WTC11 (cell line): ENCODE data around the gene AMER2. TPM values are rescaled to one million over a fixed set of nuclear protein-coding genes. Genes with fewer than 3 reads are reported as not detected.

Experiments
- ATAC-seq: fragments of 200-7000 bp; cut with Tn5 transposase; 2 replicates; pipeline ENCODE4 v1.10.0; 2021; ENCODE audit warnings: mild to moderate bottlenecking, moderate library complexity
- CTCF ChIA-PET: fragments of 300-600 bp; sonication (Branson Sonifier 250); formaldehyde crosslinking; loops from one replicate; lab custom pipeline; 2021; ENCODE audit warnings: antibody characterized with exemption; lab: Charles Lee
- POLR2A ChIA-PET: fragments of 350-600 bp; sonication (Branson Sonifier 250); formaldehyde crosslinking; loops from one replicate; lab custom pipeline; 2021; ENCODE audit warnings: antibody characterized with exemption; lab: Charles Lee
- DNase-seq: peaks from one replicate; pipeline ENCODE4 v3.0.0; 2021; ENCODE audit warnings: low spot score
- H3K27ac Mint-ChIP-seq: 2 replicates; pipeline ENCODE4 v1.8.0; 2021; ENCODE audit warnings: mixed read lengths
- H3K27me3 Mint-ChIP-seq: 2 replicates; pipeline ENCODE4 v1.8.0; 2021; ENCODE audit warnings: low read depth, mild to moderate bottlenecking, moderate library complexity, mixed read lengths
- H3K36me3 Mint-ChIP-seq: 2 replicates; pipeline ENCODE4 v1.8.0; 2021; ENCODE audit warnings: mixed read lengths
- H3K4me1 Mint-ChIP-seq: 2 replicates; pipeline ENCODE4 v1.8.0; 2022; ENCODE audit warnings: mixed read lengths
- H3K4me3 Mint-ChIP-seq: 2 replicates; pipeline ENCODE4 v1.8.0; 2021; ENCODE audit warnings: mild to moderate bottlenecking, moderate library complexity, mixed read lengths
- H3K9me3 Mint-ChIP-seq: 2 replicates; pipeline ENCODE4 v1.8.0; 2021; ENCODE audit warnings: mixed read lengths
- ATF1 ChIP-seq: sonication (generic); formaldehyde crosslinking; IDR thresholded peaks from 2 replicates; pipeline ENCODE4 v1.8.1; 2023; ENCODE audit warnings: mild to moderate bottlenecking, moderate library complexity, missing genetic modification reagents
- GABPB1 ChIP-seq: sonication (generic); formaldehyde crosslinking; IDR thresholded peaks from 2 replicates; pipeline ENCODE4 v1.8.1; 2023; ENCODE audit warnings: mild to moderate bottlenecking, missing genetic modification reagents
- NFATC4 ChIP-seq: fragments of 250-450 bp; sonication (Bioruptor Pico); IDR thresholded peaks from 2 replicates; pipeline ENCODE4 v1.9.0; 2021; ENCODE audit warnings: mild to moderate bottlenecking
- NFE2L1 ChIP-seq: sonication (generic); formaldehyde crosslinking; IDR thresholded peaks from 2 replicates; pipeline ENCODE4 v1.8.1; 2023; ENCODE audit warnings: missing genetic modification reagents
- NFYB ChIP-seq: sonication (generic); formaldehyde crosslinking; conservative IDR thresholded peaks from 2 replicates; pipeline ENCODE4 v1.8.0; 2022; ENCODE audit warnings: low read depth, missing genetic modification reagents
- PRRX2 ChIP-seq: fragments of 250-450 bp; sonication (Bioruptor Pico); IDR thresholded peaks from 2 replicates; pipeline ENCODE4 v1.8.0; 2021; ENCODE audit warnings: mild to moderate bottlenecking
- SMAD4 ChIP-seq: sonication (generic); formaldehyde crosslinking; IDR thresholded peaks from 2 replicates; pipeline ENCODE4 v1.8.0; 2022; ENCODE audit warnings: mild to moderate bottlenecking, missing genetic modification reagents
- TCF7 ChIP-seq: sonication (generic); formaldehyde crosslinking; IDR thresholded peaks from 2 replicates; pipeline ENCODE4 v1.8.0; 2022; ENCODE audit warnings: mild to moderate bottlenecking, low read depth, missing genetic modification reagents, moderate library complexity
- TP53 ChIP-seq: sonication (generic); formaldehyde crosslinking; IDR thresholded peaks from 2 replicates; pipeline ENCODE4 v1.8.1; 2023; ENCODE audit warnings: mild to moderate bottlenecking, missing genetic modification reagents
- ZNF138 ChIP-seq: sonication (generic); formaldehyde crosslinking; conservative IDR thresholded peaks from 2 replicates; pipeline ENCODE4 v1.8.1; 2022; ENCODE audit warnings: mild to moderate bottlenecking, moderate library complexity, missing genetic modification reagents
- ZNF232 ChIP-seq: sonication (generic); formaldehyde crosslinking; IDR thresholded peaks from 2 replicates; pipeline ENCODE4 v1.8.0; 2022; ENCODE audit warnings: mild to moderate bottlenecking, missing genetic modification reagents
- ZNF317 ChIP-seq: sonication (generic); formaldehyde crosslinking; IDR thresholded peaks from 2 replicates; pipeline ENCODE4 v1.8.1; 2023; ENCODE audit warnings: low read depth, mild to moderate bottlenecking, moderate library complexity, missing genetic modification reagents, borderline replicate concordance
- total RNA-seq: library from RNA; stranded (reverse); gene quantifications from 3 replicates; pipeline ENCODE4 v1.2.3, GENCODE V29; 2021
- TF ChIP-seq, protein P1 (sequence below): sonication (generic); formaldehyde crosslinking; IDR thresholded peaks from 2 replicates; pipeline ENCODE4 v1.8.1; 2022; ENCODE audit warnings: missing genetic modification reagents, borderline replicate concordance
- TF ChIP-seq, protein P2 (sequence below): sonication (generic); formaldehyde crosslinking; IDR thresholded peaks from 2 replicates; pipeline ENCODE4 v1.8.0; 2022; ENCODE audit warnings: mild to moderate bottlenecking, missing genetic modification reagents
- TF ChIP-seq, protein P3 (sequence below): sonication (generic); formaldehyde crosslinking; IDR thresholded peaks from 2 replicates; pipeline ENCODE4 v1.8.0; 2022; ENCODE audit warnings: mild to moderate bottlenecking, missing genetic modification reagents
- TF ChIP-seq, protein P4 (sequence below): sonication (generic); formaldehyde crosslinking; IDR thresholded peaks from 2 replicates; pipeline ENCODE4 v1.8.1; 2022; ENCODE audit warnings: mild to moderate bottlenecking, moderate library complexity, missing genetic modification reagents
- TF ChIP-seq, protein P5 (sequence below): fragments of 250-450 bp; sonication (Bioruptor Pico); IDR thresholded peaks from 2 replicates; pipeline ENCODE4 v1.9.0; 2021; ENCODE audit warnings: mild to moderate bottlenecking, borderline replicate concordance
- TF ChIP-seq, protein P6 (sequence below): fragments of 250-450 bp; sonication (Bioruptor Pico); conservative IDR thresholded peaks from 2 replicates; pipeline ENCODE4 v1.9.0; 2021; ENCODE audit warnings: mild to moderate bottlenecking
- TF ChIP-seq, protein P7 (sequence below): sonication (generic); formaldehyde crosslinking; IDR thresholded peaks from 2 replicates; pipeline ENCODE4 v1.8.1; 2022; ENCODE audit warnings: low read depth, mild to moderate bottlenecking, moderate library complexity, missing genetic modification reagents, borderline replicate concordance

Gene AMER2
- total RNA-seq, 1 experiment from 2014 or later, result 0.48 TPM

DNA sequence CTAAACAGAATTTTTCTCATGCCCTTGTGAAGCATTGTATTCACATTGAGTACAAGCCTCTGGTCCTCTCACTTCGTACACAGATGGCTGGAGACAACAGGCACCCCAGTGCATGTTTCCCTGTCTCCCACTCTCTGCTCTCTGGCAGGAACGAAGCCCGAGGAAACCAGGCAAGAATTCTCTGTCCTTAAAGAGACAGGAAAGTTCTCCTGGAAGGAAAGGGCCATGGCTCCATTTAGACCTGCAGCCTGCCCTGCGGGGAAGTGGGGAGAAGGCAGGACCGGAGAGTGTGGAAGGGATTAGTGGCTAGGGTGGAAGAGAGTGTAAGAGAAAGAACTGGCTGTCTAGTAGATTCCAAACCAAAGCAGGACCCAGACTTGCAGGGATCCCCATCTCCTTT, 15.5 kb upstream of the AMER2 start:
- TF ChIP-seq NFYB (CRISPR knock-in tag) (no peak), NFATC4 (CRISPR knock-in tag) (no peak), TP53 (CRISPR knock-in tag) (no peak)
- TF ChIP-seq, protein P1, sequence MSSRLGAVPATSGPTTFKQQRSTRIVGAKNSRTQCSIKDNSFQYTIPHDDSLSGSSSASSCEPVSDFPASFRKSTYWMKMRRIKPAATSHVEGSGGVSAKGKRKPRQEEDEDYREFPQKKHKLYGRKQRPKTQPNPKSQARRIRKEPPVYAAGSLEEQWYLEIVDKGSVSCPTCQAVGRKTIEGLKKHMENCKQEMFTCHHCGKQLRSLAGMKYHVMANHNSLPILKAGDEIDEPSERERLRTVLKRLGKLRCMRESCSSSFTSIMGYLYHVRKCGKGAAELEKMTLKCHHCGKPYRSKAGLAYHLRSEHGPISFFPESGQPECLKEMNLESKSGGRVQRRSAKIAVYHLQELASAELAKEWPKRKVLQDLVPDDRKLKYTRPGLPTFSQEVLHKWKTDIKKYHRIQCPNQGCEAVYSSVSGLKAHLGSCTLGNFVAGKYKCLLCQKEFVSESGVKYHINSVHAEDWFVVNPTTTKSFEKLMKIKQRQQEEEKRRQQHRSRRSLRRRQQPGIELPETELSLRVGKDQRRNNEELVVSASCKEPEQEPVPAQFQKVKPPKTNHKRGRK (CRISPR knock-in tag), result no peak
- TF ChIP-seq, protein P2, sequence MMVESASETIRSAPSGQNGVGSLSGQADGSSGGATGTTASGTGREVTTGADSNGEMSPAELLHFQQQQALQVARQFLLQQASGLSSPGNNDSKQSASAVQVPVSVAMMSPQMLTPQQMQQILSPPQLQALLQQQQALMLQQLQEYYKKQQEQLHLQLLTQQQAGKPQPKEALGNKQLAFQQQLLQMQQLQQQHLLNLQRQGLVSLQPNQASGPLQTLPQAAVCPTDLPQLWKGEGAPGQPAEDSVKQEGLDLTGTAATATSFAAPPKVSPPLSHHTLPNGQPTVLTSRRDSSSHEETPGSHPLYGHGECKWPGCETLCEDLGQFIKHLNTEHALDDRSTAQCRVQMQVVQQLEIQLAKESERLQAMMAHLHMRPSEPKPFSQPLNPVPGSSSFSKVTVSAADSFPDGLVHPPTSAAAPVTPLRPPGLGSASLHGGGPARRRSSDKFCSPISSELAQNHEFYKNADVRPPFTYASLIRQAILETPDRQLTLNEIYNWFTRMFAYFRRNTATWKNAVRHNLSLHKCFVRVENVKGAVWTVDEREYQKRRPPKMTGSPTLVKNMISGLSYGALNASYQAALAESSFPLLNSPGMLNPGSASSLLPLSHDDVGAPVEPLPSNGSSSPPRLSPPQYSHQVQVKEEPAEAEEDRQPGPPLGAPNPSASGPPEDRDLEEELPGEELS (CRISPR knock-in tag), result no peak
- TF ChIP-seq, protein P3, sequence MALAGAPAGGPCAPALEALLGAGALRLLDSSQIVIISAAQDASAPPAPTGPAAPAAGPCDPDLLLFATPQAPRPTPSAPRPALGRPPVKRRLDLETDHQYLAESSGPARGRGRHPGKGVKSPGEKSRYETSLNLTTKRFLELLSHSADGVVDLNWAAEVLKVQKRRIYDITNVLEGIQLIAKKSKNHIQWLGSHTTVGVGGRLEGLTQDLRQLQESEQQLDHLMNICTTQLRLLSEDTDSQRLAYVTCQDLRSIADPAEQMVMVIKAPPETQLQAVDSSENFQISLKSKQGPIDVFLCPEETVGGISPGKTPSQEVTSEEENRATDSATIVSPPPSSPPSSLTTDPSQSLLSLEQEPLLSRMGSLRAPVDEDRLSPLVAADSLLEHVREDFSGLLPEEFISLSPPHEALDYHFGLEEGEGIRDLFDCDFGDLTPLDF (CRISPR knock-in tag), result no peak
- TF ChIP-seq, protein P4, sequence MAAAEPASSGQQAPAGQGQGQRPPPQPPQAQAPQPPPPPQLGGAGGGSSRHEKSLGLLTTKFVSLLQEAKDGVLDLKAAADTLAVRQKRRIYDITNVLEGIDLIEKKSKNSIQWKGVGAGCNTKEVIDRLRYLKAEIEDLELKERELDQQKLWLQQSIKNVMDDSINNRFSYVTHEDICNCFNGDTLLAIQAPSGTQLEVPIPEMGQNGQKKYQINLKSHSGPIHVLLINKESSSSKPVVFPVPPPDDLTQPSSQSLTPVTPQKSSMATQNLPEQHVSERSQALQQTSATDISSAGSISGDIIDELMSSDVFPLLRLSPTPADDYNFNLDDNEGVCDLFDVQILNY (CRISPR knock-in tag), result no peak
- H3K27ac Mint-ChIP-seq, result no peak overlapping the region
- H3K4me1 Mint-ChIP-seq, result no peaks in the 10 kb centered on the region
- peaks cover 14% of the 10 kb centered on the region for H3K27me3 Mint-ChIP-seq
- peaks cover 13% of the 10 kb centered on the region for H3K9me3 Mint-ChIP-seq
- H3K36me3 Mint-ChIP-seq, result no peaks in the 10 kb centered on the region; the same call in 1 of the 2 replicates
- ChIA-PET POLR2A (no interaction called here), CTCF (no interaction called here)
- ATAC-seq (no peak), DNase-seq (no peak)
- no peak overlapping the region for H3K4me3 Mint-ChIP-seq

DNA sequence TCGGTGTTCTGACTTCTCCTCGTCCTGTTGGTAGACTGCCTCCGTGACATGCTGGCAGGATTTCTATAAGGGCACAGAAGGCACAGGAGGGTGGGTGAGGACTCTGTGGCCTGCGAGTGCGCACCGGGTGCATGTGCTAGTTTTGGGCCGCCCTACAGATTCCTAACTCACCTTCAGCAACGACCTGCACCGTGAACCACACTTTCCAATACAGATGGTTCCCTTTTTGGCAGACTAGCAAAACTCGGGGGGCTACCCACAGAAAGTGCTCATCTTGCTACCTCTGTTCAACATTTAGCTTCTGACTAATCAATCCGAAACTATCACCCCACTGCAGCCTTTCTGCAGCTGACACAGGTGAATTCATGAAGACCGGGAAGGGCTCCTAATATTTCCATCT, 14.1 kb upstream of the AMER2 start:
- ChIA-PET CTCF (no interaction called here), POLR2A (no interaction called here)
- ATAC-seq, result no peak

DNA sequence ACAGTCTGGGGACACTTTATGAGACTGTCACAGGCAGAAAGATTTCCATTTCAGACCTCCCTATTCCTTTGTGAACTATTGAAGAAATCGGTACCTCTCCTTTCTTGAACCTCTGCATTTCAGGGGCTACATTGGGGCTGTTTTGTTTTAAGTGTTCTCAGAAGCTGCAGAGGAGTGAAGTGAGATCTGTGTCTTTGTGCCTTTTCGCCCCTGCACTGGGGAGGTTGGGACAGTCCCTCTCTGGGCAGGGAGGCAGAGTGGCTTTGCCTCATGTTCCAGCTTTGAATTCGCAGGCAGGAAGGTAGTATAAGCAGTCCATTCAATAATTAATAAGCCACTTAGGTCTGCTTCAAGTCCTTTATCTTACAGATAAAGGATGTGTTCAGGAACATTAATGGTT, 9.5 kb upstream of the AMER2 start:
- H3K9me3 Mint-ChIP-seq, result peaks cover 13% of the 10 kb centered on the region
- H3K27ac Mint-ChIP-seq, result no peak overlapping the region; the same call in 1 of the 2 replicates
- no peak for DNase-seq
- peaks cover 18% of the 10 kb centered on the region for H3K4me1 Mint-ChIP-seq
- no peak overlapping the region for H3K4me3 Mint-ChIP-seq
- H3K27me3 Mint-ChIP-seq, result peaks cover 13% of the 10 kb centered on the region
- ATAC-seq, result no peak
- ChIA-PET POLR2A (no interaction called here), CTCF (no interaction called here)
- no peaks in the 10 kb centered on the region; the same call in 1 of the 2 replicates for H3K36me3 Mint-ChIP-seq
- TF ChIP-seq, protein P5, sequence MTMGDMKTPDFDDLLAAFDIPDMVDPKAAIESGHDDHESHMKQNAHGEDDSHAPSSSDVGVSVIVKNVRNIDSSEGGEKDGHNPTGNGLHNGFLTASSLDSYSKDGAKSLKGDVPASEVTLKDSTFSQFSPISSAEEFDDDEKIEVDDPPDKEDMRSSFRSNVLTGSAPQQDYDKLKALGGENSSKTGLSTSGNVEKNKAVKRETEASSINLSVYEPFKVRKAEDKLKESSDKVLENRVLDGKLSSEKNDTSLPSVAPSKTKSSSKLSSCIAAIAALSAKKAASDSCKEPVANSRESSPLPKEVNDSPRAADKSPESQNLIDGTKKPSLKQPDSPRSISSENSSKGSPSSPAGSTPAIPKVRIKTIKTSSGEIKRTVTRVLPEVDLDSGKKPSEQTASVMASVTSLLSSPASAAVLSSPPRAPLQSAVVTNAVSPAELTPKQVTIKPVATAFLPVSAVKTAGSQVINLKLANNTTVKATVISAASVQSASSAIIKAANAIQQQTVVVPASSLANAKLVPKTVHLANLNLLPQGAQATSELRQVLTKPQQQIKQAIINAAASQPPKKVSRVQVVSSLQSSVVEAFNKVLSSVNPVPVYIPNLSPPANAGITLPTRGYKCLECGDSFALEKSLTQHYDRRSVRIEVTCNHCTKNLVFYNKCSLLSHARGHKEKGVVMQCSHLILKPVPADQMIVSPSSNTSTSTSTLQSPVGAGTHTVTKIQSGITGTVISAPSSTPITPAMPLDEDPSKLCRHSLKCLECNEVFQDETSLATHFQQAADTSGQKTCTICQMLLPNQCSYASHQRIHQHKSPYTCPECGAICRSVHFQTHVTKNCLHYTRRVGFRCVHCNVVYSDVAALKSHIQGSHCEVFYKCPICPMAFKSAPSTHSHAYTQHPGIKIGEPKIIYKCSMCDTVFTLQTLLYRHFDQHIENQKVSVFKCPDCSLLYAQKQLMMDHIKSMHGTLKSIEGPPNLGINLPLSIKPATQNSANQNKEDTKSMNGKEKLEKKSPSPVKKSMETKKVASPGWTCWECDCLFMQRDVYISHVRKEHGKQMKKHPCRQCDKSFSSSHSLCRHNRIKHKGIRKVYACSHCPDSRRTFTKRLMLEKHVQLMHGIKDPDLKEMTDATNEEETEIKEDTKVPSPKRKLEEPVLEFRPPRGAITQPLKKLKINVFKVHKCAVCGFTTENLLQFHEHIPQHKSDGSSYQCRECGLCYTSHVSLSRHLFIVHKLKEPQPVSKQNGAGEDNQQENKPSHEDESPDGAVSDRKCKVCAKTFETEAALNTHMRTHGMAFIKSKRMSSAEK, result no peak
- TF ChIP-seq ZNF317 (CRISPR knock-in tag) (no peak), SMAD4 (CRISPR knock-in tag) (no peak), ATF1 (CRISPR knock-in tag) (no peak), PRRX2 (CRISPR knock-in tag) (no peak)
- TF ChIP-seq, protein P4 (CRISPR knock-in tag), result no peak

More for the DNA sequence above, 14.1 kb upstream of the AMER2 start:
- no peak for DNase-seq
- Mint-ChIP-seq H3K4me1 (peaks cover 7% of the 10 kb centered on the region), H3K27me3 (peaks cover 14% of the 10 kb centered on the region), H3K36me3 (no peaks in the 10 kb centered on the region; the same call in 1 of the 2 replicates), H3K27ac (no peak overlapping the region), H3K9me3 (peaks cover 13% of the 10 kb centered on the region), H3K4me3 (no peak overlapping the region)
- TF ChIP-seq ZNF232 (CRISPR knock-in tag) (no peak), NFE2L1 (CRISPR knock-in tag) (no peak), GABPB1 (CRISPR knock-in tag) (no peak), TCF7 (no peak), ZNF138 (CRISPR knock-in tag) (no peak), ZNF317 (CRISPR knock-in tag) (no peak)
- TF ChIP-seq, protein P6, sequence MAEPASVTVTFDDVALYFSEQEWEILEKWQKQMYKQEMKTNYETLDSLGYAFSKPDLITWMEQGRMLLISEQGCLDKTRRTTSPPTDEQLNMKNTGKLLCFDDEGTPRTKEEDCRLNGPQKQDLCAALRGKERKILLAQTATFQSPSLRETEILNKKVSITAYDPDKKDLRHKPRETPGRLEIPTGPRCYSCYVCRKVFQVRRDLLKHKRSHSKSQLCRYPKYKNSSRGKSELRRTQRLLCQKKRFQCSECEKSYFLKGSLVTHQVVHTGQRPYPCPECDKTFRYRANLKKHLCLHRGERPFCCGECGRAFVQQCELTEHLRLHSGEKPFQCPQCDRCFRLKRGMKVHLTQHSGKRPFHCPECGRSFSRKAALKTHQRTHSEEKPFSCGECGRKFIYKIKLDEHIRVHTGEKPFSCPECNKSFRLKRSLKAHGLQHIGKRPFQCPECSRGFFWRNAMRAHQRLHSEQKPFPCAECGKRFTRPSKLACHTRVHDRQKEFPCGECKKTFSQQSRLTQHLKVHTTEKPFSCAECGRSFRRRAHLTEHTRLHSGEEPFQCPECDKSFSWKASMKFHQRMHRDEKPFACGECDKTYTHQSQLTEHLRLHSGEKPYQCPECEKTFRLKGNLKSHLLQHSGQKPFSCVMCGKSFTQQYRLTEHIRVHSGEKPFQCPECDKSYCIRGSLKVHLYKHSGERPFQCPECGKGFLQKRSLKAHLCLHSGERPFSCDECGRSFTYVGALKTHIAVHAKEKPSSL (CRISPR knock-in tag), result no peak
- TF ChIP-seq, protein P7, sequence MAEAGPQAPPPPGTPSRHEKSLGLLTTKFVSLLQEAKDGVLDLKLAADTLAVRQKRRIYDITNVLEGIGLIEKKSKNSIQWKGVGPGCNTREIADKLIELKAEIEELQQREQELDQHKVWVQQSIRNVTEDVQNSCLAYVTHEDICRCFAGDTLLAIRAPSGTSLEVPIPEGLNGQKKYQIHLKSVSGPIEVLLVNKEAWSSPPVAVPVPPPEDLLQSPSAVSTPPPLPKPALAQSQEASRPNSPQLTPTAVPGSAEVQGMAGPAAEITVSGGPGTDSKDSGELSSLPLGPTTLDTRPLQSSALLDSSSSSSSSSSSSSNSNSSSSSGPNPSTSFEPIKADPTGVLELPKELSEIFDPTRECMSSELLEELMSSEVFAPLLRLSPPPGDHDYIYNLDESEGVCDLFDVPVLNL (CRISPR knock-in tag), result no peak
